Measurements from ENCODE around the gene ZBED3.

GRCh38 chr5:77066823-77067442 lies 20.2 kb downstream of the ZBED3 start:
- TF ChIP-seq POLR2AphosphoS5 (IDR thresholded peaks at IDR 0.05; ENCODE audit: insufficient read depth, low read depth, low read length) (no peak), CTCF (IDR thresholded peaks at IDR 0.05; ENCODE audit: extremely low read depth in 1 of 2, insufficient read depth in 1 of 2, low read depth in 1 of 2, low read length in 2 of 2) (no peak), POLR2A (IDR thresholded peaks at IDR 0.05; ENCODE audit: low read depth, low read length) (no peak), EZH2 (IDR thresholded peaks at IDR 0.05; ENCODE audit: borderline replicate concordance, low read depth, low read length, severe bottlenecking) (no peak)

Data from endothelial cell of umbilical vein (primary cell).